MM.1S (cell line): ENCODE data around the gene DZIP1.

Experiments used
- EZH2 ChIP-seq: fragments of 300-600 bp; sonication (generic); optimal IDR thresholded peaks from 2 replicates; pipeline ENCODE3; 2017; ENCODE audit warnings: low read depth, mild to moderate bottlenecking, antibody characterized with exemption, low read length, mixed read lengths
- EZH2phosphoT487 ChIP-seq: fragments of 300-600 bp; sonication (generic); IDR thresholded peaks from 2 replicates; pipeline ENCODE4 v1.6.1; 2018; ENCODE audit warnings: antibody characterized with exemption, low read length
- TF ChIP-seq, protein P1 (sequence below): fragments of 300-600 bp; sonication (generic); IDR thresholded peaks from 2 replicates; pipeline ENCODE4 v1.5.1; 2016; ENCODE audit warnings: antibody characterized with exemption, low read length, mixed read lengths

DNA sequence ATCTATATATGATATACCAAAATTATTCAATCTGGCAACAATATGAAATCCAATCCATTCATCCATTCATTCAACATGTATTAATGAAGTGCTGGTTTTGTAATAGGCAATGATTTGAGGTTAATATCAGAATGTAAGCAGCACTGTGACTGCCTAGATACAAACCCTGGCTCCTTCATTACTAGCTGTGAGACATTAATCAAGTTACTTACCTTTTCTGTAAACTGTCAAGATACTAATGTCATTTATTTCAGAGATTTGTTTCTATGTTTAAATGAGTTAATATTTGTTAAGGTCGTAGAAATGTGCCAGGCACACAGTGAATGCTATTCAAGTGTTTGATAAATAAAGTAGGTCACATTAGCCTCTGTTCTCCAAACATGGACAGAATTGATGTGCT is 51.0 kb downstream of the DZIP1 start:
- TF ChIP-seq, protein P1, sequence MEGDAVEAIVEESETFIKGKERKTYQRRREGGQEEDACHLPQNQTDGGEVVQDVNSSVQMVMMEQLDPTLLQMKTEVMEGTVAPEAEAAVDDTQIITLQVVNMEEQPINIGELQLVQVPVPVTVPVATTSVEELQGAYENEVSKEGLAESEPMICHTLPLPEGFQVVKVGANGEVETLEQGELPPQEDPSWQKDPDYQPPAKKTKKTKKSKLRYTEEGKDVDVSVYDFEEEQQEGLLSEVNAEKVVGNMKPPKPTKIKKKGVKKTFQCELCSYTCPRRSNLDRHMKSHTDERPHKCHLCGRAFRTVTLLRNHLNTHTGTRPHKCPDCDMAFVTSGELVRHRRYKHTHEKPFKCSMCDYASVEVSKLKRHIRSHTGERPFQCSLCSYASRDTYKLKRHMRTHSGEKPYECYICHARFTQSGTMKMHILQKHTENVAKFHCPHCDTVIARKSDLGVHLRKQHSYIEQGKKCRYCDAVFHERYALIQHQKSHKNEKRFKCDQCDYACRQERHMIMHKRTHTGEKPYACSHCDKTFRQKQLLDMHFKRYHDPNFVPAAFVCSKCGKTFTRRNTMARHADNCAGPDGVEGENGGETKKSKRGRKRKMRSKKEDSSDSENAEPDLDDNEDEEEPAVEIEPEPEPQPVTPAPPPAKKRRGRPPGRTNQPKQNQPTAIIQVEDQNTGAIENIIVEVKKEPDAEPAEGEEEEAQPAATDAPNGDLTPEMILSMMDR: no peak
- no peak for TF ChIP-seq EZH2
- no peak for TF ChIP-seq EZH2phosphoT487
